ENCODE data around the gene CARD19. TPM values are rescaled to one million over a fixed set of nuclear protein-coding genes. Genes with fewer than 3 reads are reported as not detected.

Gene CARD19
- total RNA-seq, 1 donor from 2014 or later, result 13.2 TPM

- H3K4me3 Mint-ChIP-seq (ENCODE audit: unreplicated experiment), result no peak overlapping the region
- no peaks in the 10 kb centered on the region for H3K9me3 Mint-ChIP-seq (ENCODE audit: unreplicated experiment)
- H3K4me1 Mint-ChIP-seq (ENCODE audit: unreplicated experiment), result no peaks in the 10 kb centered on the region
- no peak for DNase-seq (ENCODE audit: low spot score)
- peaks cover 13% of the 10 kb centered on the region for H3K27me3 Mint-ChIP-seq (ENCODE audit: unreplicated experiment)
- no peaks in the 10 kb centered on the region for H3K36me3 Mint-ChIP-seq (ENCODE audit: low read depth, unreplicated experiment)
- H3K27ac Mint-ChIP-seq (ENCODE audit: unreplicated experiment), result no peak overlapping the region
- no peak for TF ChIP-seq CTCF (IDR thresholded peaks at IDR 0.05; ENCODE audit: unreplicated experiment)
Observed at GRCh38 chr9:93064392-93065134, 31.5 kb upstream of the CARD19 start.

- H3K4me3 Mint-ChIP-seq (ENCODE audit: unreplicated experiment), result no peak overlapping the region
- H3K9me3 Mint-ChIP-seq (ENCODE audit: unreplicated experiment), result no peaks in the 10 kb centered on the region
- no peak for TF ChIP-seq CTCF (IDR thresholded peaks at IDR 0.05; ENCODE audit: unreplicated experiment)
- H3K36me3 Mint-ChIP-seq (ENCODE audit: low read depth, unreplicated experiment), result no peaks in the 10 kb centered on the region
- peaks cover 8% of the 10 kb centered on the region for H3K27me3 Mint-ChIP-seq (ENCODE audit: unreplicated experiment)
- no peak for DNase-seq (ENCODE audit: low spot score)
- no peaks in the 10 kb centered on the region for H3K4me1 Mint-ChIP-seq (ENCODE audit: unreplicated experiment)
- no peak overlapping the region for H3K27ac Mint-ChIP-seq (ENCODE audit: unreplicated experiment)
Observed at GRCh38 chr9:93065135-93065720, 30.8 kb upstream of the CARD19 start.

GRCh38 chr9:93066978-93067603, 28.9 kb upstream of the CARD19 start:
- no peak for TF ChIP-seq CTCF (IDR thresholded peaks at IDR 0.05; ENCODE audit: unreplicated experiment)
- Mint-ChIP-seq H3K9me3 (ENCODE audit: unreplicated experiment) (no peaks in the 10 kb centered on the region), H3K27me3 (ENCODE audit: unreplicated experiment) (peaks cover 5% of the 10 kb centered on the region), H3K27ac (ENCODE audit: unreplicated experiment) (peak overlapping the region; percentile 10), H3K4me3 (ENCODE audit: unreplicated experiment) (no peak overlapping the region), H3K4me1 (ENCODE audit: unreplicated experiment) (no peaks in the 10 kb centered on the region), H3K36me3 (ENCODE audit: low read depth, unreplicated experiment) (no peaks in the 10 kb centered on the region)
- DNase-seq (ENCODE audit: low spot score), result no peak

GRCh38 chr9:93068956-93069355, 27.1 kb upstream of the CARD19 start:
- Mint-ChIP-seq H3K9me3 (ENCODE audit: unreplicated experiment) (no peaks in the 10 kb centered on the region), H3K4me1 (ENCODE audit: unreplicated experiment) (no peaks in the 10 kb centered on the region), H3K4me3 (ENCODE audit: unreplicated experiment) (no peak overlapping the region), H3K36me3 (ENCODE audit: low read depth, unreplicated experiment) (no peaks in the 10 kb centered on the region), H3K27ac (ENCODE audit: unreplicated experiment) (no peak overlapping the region), H3K27me3 (ENCODE audit: unreplicated experiment) (peaks cover 1% of the 10 kb centered on the region)
- DNase-seq (ENCODE audit: low spot score), result no peak
- no peak for TF ChIP-seq CTCF (IDR thresholded peaks at IDR 0.05; ENCODE audit: unreplicated experiment)

GRCh38 chr9:93071464-93071863, 24.6 kb upstream of the CARD19 start:
- no peak for DNase-seq (ENCODE audit: low spot score)
- Mint-ChIP-seq H3K9me3 (ENCODE audit: unreplicated experiment) (no peaks in the 10 kb centered on the region), H3K27me3 (ENCODE audit: unreplicated experiment) (peaks cover 1% of the 10 kb centered on the region), H3K36me3 (ENCODE audit: low read depth, unreplicated experiment) (no peaks in the 10 kb centered on the region), H3K27ac (ENCODE audit: unreplicated experiment) (no peak overlapping the region), H3K4me1 (ENCODE audit: unreplicated experiment) (no peaks in the 10 kb centered on the region), H3K4me3 (ENCODE audit: unreplicated experiment) (no peak overlapping the region)
- no peak for TF ChIP-seq CTCF (IDR thresholded peaks at IDR 0.05; ENCODE audit: unreplicated experiment)

All from endothelial cell (in vitro differentiated cells).